Trophoblast cell (in vitro differentiated cells and primary cell): ENCODE measurements around the gene FXN.

ENCODE experiments used
- DNase-seq, 2 donors: peaks; one replicate each; pipeline ENCODE4 v3.0.0-alpha.2; 2016
- H2AFZ ChIP-seq: 2 replicates; pipeline ENCODE4 v1.6.1; 2013; ENCODE audit warnings: low read length, moderate library complexity, mild to moderate bottlenecking; ENCODE audit not compliant: insufficient read depth, poor library complexity
- H2AK5ac ChIP-seq: 2 replicates; pipeline ENCODE4 v1.6.1; 2013; ENCODE audit warnings: mild to moderate bottlenecking, low read length
- H2BK120ac ChIP-seq: 2 replicates; pipeline ENCODE4 v1.6.1; 2013; ENCODE audit warnings: low read length, mild to moderate bottlenecking, moderate library complexity; ENCODE audit not compliant: insufficient read depth, poor library complexity
- H2BK12ac ChIP-seq: 2 replicates; pipeline ENCODE4 v1.6.1; 2013; ENCODE audit warnings: mild to moderate bottlenecking, low read length, moderate library complexity
- H2BK5ac ChIP-seq: 2 replicates; pipeline ENCODE4 v1.6.1; 2013; ENCODE audit warnings: low read length, low read depth, moderate library complexity, mild to moderate bottlenecking; ENCODE audit not compliant: poor library complexity
- H3K14ac ChIP-seq: 2 replicates; pipeline ENCODE4 v1.6.1; 2013; ENCODE audit warnings: mild to moderate bottlenecking, low read length
- H3K18ac ChIP-seq: 2 replicates; pipeline ENCODE4 v1.6.1; 2013; ENCODE audit warnings: mild to moderate bottlenecking, low read length
- H3K23ac ChIP-seq: 2 replicates; pipeline ENCODE4 v1.6.1; 2013; ENCODE audit warnings: low read length
- H3K27ac ChIP-seq: 2 replicates; pipeline ENCODE4 v1.5.1; 2013; ENCODE audit warnings: low read depth, mild to moderate bottlenecking, inconsistent platforms, low read length, moderate library complexity
- H3K27me3 ChIP-seq: 2 replicates; pipeline ENCODE4 v1.6.1; 2013; ENCODE audit warnings: inconsistent platforms, mild to moderate bottlenecking, low read length, moderate library complexity; ENCODE audit not compliant: insufficient read depth
- H3K36me3 ChIP-seq, 2 experiments: 1 replicate in 1 of 2; 2 replicates in 1 of 2; pipeline ENCODE4 v1.6.1; 2013; ENCODE audit warnings: low read length in 2 of 2, mild to moderate bottlenecking in 2 of 2, moderate library complexity in 1 of 2; ENCODE audit not compliant: insufficient read depth in 2 of 2, control insufficient read depth in 1 of 2
- H3K4ac ChIP-seq: 2 replicates; pipeline ENCODE4 v1.6.1; 2013; ENCODE audit warnings: low read depth, mild to moderate bottlenecking, low read length, moderate library complexity
- H3K4me1 ChIP-seq, 2 experiments: 1 replicate in 1 of 2; 2 replicates in 1 of 2; pipeline ENCODE4 v1.6.1; 2013; ENCODE audit warnings: low read length in 2 of 2, mild to moderate bottlenecking in 2 of 2, moderate library complexity in 1 of 2; ENCODE audit not compliant: insufficient read depth in 2 of 2, control insufficient read depth in 1 of 2
- H3K4me2 ChIP-seq: 2 replicates; pipeline ENCODE4 v1.6.1; 2013; ENCODE audit warnings: inconsistent platforms, mild to moderate bottlenecking, low read length, moderate library complexity
- H3K4me3 ChIP-seq: 2 replicates; pipeline ENCODE4 v1.5.1; 2013; ENCODE audit warnings: mild to moderate bottlenecking, low read depth, low read length, inconsistent platforms
- H3K79me1 ChIP-seq: one replicate; pipeline ENCODE4 v1.6.1; 2013; ENCODE audit warnings: low read length
- H3K79me2 ChIP-seq: 2 replicates; pipeline ENCODE4 v1.6.1; 2013; ENCODE audit warnings: low read length, mild to moderate bottlenecking; ENCODE audit not compliant: control insufficient read depth, insufficient read depth, poor library complexity
- H3K9ac ChIP-seq: 2 replicates; pipeline ENCODE4 v1.6.1; 2013; ENCODE audit warnings: mild to moderate bottlenecking, low read length
- H3K9me3 ChIP-seq: 2 replicates; pipeline ENCODE4 v1.6.1; 2013; ENCODE audit warnings: low read depth, mild to moderate bottlenecking, control low read depth, inconsistent platforms, low read length; ENCODE audit not compliant: insufficient read depth
- H4K12ac ChIP-seq: 2 replicates; pipeline ENCODE4 v1.6.1; 2013; ENCODE audit warnings: low read depth, mild to moderate bottlenecking, low read length, moderate library complexity
- H4K8ac ChIP-seq: 2 replicates; pipeline ENCODE4 v1.6.1; 2013; ENCODE audit warnings: low read depth, mild to moderate bottlenecking, low read length, moderate library complexity
- H4K91ac ChIP-seq: one replicate; pipeline ENCODE4 v1.6.1; 2013; ENCODE audit warnings: low read depth, mild to moderate bottlenecking, low read length, moderate library complexity
- WGBS: extraction: QIAGEN DNeasy Blood & Tissue Kit; methylation state at CpG from one replicate; pipeline ENCODE4 v1.1.7; 2013; ENCODE audit warnings: missing lambda C conversion rate; ENCODE audit not compliant: insufficient read length, insufficient coverage; ENCODE audit errors: extremely low coverage; 5-methylcytosine and 5-hydroxymethylcytosine counted together

The FXN gene

DNA sequence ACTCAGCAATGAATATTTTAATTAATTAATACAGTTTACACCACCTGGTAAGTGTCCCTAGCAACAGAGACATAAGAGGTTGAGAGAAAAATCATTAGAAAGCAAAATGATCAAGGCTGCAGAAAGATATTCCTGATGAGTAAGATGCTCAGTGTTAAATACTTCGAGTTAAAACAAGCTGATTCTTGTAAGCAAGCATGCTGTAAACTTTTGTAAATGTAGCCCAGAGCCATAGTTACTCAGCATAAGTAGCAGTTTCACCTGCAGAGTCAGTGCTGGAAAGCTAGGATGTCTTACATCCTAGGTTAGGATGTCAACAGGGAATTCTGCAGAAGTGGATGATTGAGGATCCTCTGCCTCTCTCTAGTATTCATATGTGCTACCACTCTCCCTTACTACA lies 25.8 kb upstream of the FXN start:
- H2AK5ac ChIP-seq, result no peak overlapping the region
- no peak overlapping the region for H3K4ac ChIP-seq
- H3K9me3 ChIP-seq, result peaks cover 6% of the 10 kb centered on the region
- H3K4me1 ChIP-seq, result no peaks in the 10 kb centered on the region
- H3K14ac ChIP-seq, result no peak overlapping the region
- no peaks in the 10 kb centered on the region for H3K79me2 ChIP-seq
- H3K23ac ChIP-seq, result no peak overlapping the region
- H4K8ac ChIP-seq, result no peak overlapping the region
- H3K79me1 ChIP-seq, result no peaks in the 10 kb centered on the region
- no peak overlapping the region for H3K9ac ChIP-seq
- H3K4me2 ChIP-seq, result no peak overlapping the region
- no CpG with 5 or more reads among the region's 1 CpG for WGBS
- no peak overlapping the region for H2AFZ ChIP-seq
- no peaks in the 10 kb centered on the region for H3K36me3 ChIP-seq
- H2BK5ac ChIP-seq, result no peak overlapping the region
- H4K12ac ChIP-seq, result no peak overlapping the region
- DNase-seq, result no peak
- no peak overlapping the region for H3K18ac ChIP-seq
- H3K27ac ChIP-seq, result no peak overlapping the region
- H2BK12ac ChIP-seq, result no peak overlapping the region
- H2BK120ac ChIP-seq, result no peak overlapping the region
- no peaks in the 10 kb centered on the region for H3K27me3 ChIP-seq
- H3K4me3 ChIP-seq, result no peak overlapping the region
- no peak overlapping the region for H4K91ac ChIP-seq

DNA sequence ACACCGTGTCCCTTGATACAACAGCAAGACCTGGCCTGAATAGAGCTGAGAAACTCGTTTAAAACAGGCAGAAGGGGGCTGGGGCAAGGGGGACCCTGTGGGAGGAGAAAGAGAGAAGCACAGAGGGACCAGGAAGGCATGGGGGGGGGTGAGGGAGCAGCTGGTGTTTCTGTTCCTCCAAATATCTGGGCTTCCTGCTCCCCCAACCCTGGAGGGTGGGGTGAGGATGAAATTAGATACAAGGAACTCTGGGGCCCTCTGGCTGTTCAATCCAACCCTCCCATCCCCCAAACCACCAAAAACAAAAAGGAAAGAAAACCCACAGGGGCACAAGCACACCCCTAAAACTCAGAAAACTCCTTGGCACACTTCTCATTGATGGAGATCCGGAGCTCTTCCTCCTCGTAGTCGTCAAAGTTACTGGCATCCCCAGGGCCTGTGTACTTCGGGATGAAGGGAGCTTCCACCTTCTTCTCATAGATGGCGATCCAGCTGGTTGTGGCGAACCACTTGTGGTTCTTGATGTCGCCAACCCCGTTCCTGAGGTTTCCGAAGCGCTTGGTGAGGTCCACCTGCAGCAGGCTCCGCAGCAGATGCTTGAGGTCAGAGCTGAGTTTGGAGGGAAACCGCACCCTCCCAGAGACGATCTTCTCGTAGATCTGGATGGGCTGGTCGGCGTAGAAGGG lies 22.7 kb upstream of the FXN start:
- H4K91ac ChIP-seq, result no peak overlapping the region
- no peak overlapping the region for H3K4me3 ChIP-seq
- no peaks in the 10 kb centered on the region for H3K79me1 ChIP-seq
- H3K4ac ChIP-seq, result no peak overlapping the region
- H3K36me3 ChIP-seq, result no peaks in the 10 kb centered on the region
- no CpG with 5 or more reads among the region's 18 CpGs for WGBS
- H3K18ac ChIP-seq, result no peak overlapping the region
- H4K12ac ChIP-seq, result no peak overlapping the region
- H3K9ac ChIP-seq, result no peak overlapping the region
- no peak overlapping the region for H2AFZ ChIP-seq
- no peaks in the 10 kb centered on the region for H3K4me1 ChIP-seq
- no peak for DNase-seq
- no peak overlapping the region for H3K14ac ChIP-seq
- H3K27ac ChIP-seq, result no peak overlapping the region
- H2BK120ac ChIP-seq, result no peak overlapping the region
- no peaks in the 10 kb centered on the region for H3K27me3 ChIP-seq
- no peak overlapping the region for H3K4me2 ChIP-seq
- no peak overlapping the region for H2BK12ac ChIP-seq
- H3K79me2 ChIP-seq, result no peaks in the 10 kb centered on the region
- no peak overlapping the region for H2BK5ac ChIP-seq
- no peak overlapping the region for H4K8ac ChIP-seq
- H2AK5ac ChIP-seq, result no peak overlapping the region
- no peak overlapping the region for H3K23ac ChIP-seq
- peaks cover 6% of the 10 kb centered on the region for H3K9me3 ChIP-seq

DNA sequence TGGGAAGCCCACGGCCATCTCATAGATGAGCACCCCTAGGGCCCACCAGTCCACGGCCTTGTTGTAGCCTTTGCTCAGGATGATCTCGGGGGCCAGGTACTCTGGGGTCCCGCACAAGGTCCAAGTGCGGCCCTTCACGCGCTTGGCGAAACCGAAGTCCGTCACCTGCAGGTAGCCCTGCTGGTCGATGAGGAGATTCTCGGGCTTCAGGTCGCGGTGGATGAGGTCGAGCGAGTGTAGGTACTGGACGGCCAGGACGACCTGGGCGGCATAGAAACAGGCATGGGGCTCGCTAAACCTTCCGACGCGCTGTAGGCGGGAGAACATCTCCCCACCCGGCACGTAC lies 22.2 kb upstream of the FXN start:
- H3K79me1 ChIP-seq, result no peaks in the 10 kb centered on the region
- H2BK5ac ChIP-seq, result no peak overlapping the region
- no peak overlapping the region for H4K91ac ChIP-seq
- H2AFZ ChIP-seq, result no peak overlapping the region
- no peak overlapping the region for H3K4me3 ChIP-seq
- no peak overlapping the region for H3K18ac ChIP-seq
- H2AK5ac ChIP-seq, result no peak overlapping the region
- no peak overlapping the region for H3K23ac ChIP-seq
- H2BK12ac ChIP-seq, result no peak overlapping the region
- H3K4me1 ChIP-seq, result no peaks in the 10 kb centered on the region
- no peaks in the 10 kb centered on the region for H3K27me3 ChIP-seq
- peaks cover 6% of the 10 kb centered on the region for H3K9me3 ChIP-seq
- H3K4me2 ChIP-seq, result no peak overlapping the region
- H4K8ac ChIP-seq, result no peak overlapping the region
- DNase-seq, result peak in 1 of 2 donors; percentile 6
- no CpG with 5 or more reads among the region's 26 CpGs for WGBS
- H4K12ac ChIP-seq, result no peak overlapping the region
- no peak overlapping the region for H3K9ac ChIP-seq
- no peak overlapping the region for H3K4ac ChIP-seq
- H2BK120ac ChIP-seq, result no peak overlapping the region
- no peak overlapping the region for H3K14ac ChIP-seq
- H3K36me3 ChIP-seq, result no peaks in the 10 kb centered on the region
- H3K27ac ChIP-seq, result no peak overlapping the region
- H3K79me2 ChIP-seq, result no peaks in the 10 kb centered on the region

DNA sequence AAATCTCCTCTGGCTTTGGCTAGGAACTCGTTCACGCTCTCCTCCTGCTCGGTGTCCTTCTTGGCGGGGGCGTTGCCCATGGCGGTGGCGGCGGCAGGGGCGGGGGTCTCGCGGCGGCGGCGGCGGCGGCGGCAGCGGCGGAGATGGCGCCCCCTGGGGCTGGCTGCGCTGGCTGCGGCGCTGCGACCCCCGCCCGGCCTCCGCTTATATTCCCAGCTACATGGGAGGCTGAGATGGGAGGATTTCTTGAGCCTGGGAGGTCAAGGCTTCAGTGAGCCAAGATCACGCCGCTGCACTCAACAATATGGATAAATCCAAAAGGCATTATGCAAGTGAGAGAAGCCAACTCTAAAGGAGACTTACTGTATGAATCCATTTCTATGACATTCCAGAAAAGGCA lies 21.5 kb upstream of the FXN start, which contains the start of gene PRKACG:
PRKACG (minus strand) TSS at position 101 of the 400 bp plus-strand sequence; CDS start at position 80, 21 bp downstream.
- no peak within 1 kb of the TSS for H4K8ac ChIP-seq
- no peaks in the 10 kb centered on the region for H3K27me3 ChIP-seq
- H3K9ac ChIP-seq, result no peak within 1 kb of the TSS
- no peak within 1 kb of the TSS for H3K4ac ChIP-seq
- H2AFZ ChIP-seq, result no peak within 1 kb of the TSS
- no peak within 1 kb of the TSS for H2BK12ac ChIP-seq
- H3K4me3 ChIP-seq, result no peak within 1 kb of the TSS
- H2BK120ac ChIP-seq, result no peak within 1 kb of the TSS
- H4K91ac ChIP-seq, result no peak within 1 kb of the TSS
- no peak within 1 kb of the TSS for H3K23ac ChIP-seq
- no peaks in the 10 kb centered on the region for H3K79me1 ChIP-seq
- H3K36me3 ChIP-seq, result no peaks in the 10 kb centered on the region
- H3K27ac ChIP-seq, result no peak within 1 kb of the TSS
- H3K4me1 ChIP-seq, result no peaks in the 10 kb centered on the region
- no peak within 1 kb of the TSS for H4K12ac ChIP-seq
- WGBS, result no CpG with 5 or more reads among the region's 29 CpGs
- no peak for DNase-seq
- no peak within 1 kb of the TSS for H3K4me2 ChIP-seq
- H3K79me2 ChIP-seq, result no peaks in the 10 kb centered on the region
- H3K9me3 ChIP-seq, result peaks cover 6% of the 10 kb centered on the region
- no peak within 1 kb of the TSS for H2AK5ac ChIP-seq
- H3K18ac ChIP-seq, result no peak within 1 kb of the TSS
- no peak within 1 kb of the TSS for H2BK5ac ChIP-seq
- no peak within 1 kb of the TSS for H3K14ac ChIP-seq
